B cell (primary cell): ENCODE results near the gene ZNF507. TPM values are rescaled to one million over a fixed set of nuclear protein-coding genes. Genes with fewer than 3 reads are reported as not detected.

Experiments
- ATAC-seq: fragments of 200-7000 bp; cut with Tn5 transposase; one replicate; pipeline ENCODE4 v1.10.0; 2021; ENCODE audit warnings: low read depth, mild to moderate bottlenecking, moderate number of reproducible peaks, moderate library complexity
- CTCF ChIA-PET: fragments of 350-600 bp; sonication (Branson Sonifier 250); formaldehyde crosslinking; loops from one replicate; lab custom pipeline; 2021; ENCODE audit warnings: antibody characterized with exemption, inconsistent platforms; lab: Charles Lee
- POLR2A ChIA-PET: fragments of 350-600 bp; sonication (Branson Sonifier 250); formaldehyde crosslinking; loops from one replicate; lab custom pipeline; 2021; ENCODE audit warnings: antibody characterized with exemption; lab: Charles Lee
- DNase-seq: peaks from one replicate; pipeline ENCODE4 v3.0.0; 2013
- H2AFZ ChIP-seq: 2 replicates; pipeline ENCODE4 v1.6.1; 2012; ENCODE audit warnings: mild to moderate bottlenecking, low read depth, low read length; ENCODE audit not compliant: insufficient read depth, poor library complexity, severe bottlenecking
- H3K27ac ChIP-seq, 2 donors: 1 replicate in 1 of 2; 2 replicates in 1 of 2; pipeline ENCODE4 v1.5.1; 2012 to 2013; ENCODE audit warnings: low read length in 2 of 2, mild to moderate bottlenecking in 2 of 2, moderate library complexity in 1 of 2
- H3K27me3 ChIP-seq, 4 experiments: fragments of 200-600 bp in 1 of 4; sonication (generic) in 1 of 4; replicated peaks in 1 of 4; 1 replicate in 2 of 4; 2 replicates in 2 of 4; pipeline versions ENCODE4 v1.6.1 to v1.7.0; 2013 to 2016; ENCODE audit warnings: low read length in 3 of 4, mild to moderate bottlenecking in 2 of 4, mixed read lengths in 1 of 4, moderate library complexity in 1 of 4; ENCODE audit not compliant: insufficient read depth in 4 of 4, control insufficient read depth in 3 of 4; ENCODE audit errors: control extremely low read depth in 1 of 4
- H3K36me3 ChIP-seq, 2 experiments: replicated peaks in 1 of 2; 1 replicate in 1 of 2; 2 replicates in 1 of 2; pipeline versions ENCODE4 v1.6.1 to v1.7.1; 2013; ENCODE audit warnings: low read length in 1 of 2; ENCODE audit not compliant: insufficient read depth in 2 of 2, control insufficient read depth in 1 of 2; ENCODE audit errors: control extremely low read depth in 1 of 2, extremely low read depth in 1 of 2
- H3K4me1 ChIP-seq, 2 donors: fragments of 200-600 bp in 1 of 2; sonication (generic) in 1 of 2; 1 replicate in 1 of 2; 2 replicates in 1 of 2; pipeline versions ENCODE4 v1.5.1 to v1.6.1; 2013 to 2017; ENCODE audit warnings: low read length in 2 of 2; ENCODE audit not compliant: control insufficient read depth in 2 of 2, insufficient read depth in 2 of 2
- H3K4me2 ChIP-seq: replicated peaks from 2 replicates; pipeline ENCODE3; 2012; ENCODE audit warnings: mild to moderate bottlenecking, low read depth, low read length; ENCODE audit not compliant: poor library complexity, severe bottlenecking
- H3K4me3 ChIP-seq, 5 experiments: fragments of 200-600 bp in 1 of 5; sonication (generic) in 1 of 5; 1 replicate in 3 of 5; 2 replicates in 2 of 5; pipeline versions ENCODE4 v1.5.1 to v1.7.0; 2011 to 2016; ENCODE audit warnings: low read length in 4 of 5, mild to moderate bottlenecking in 4 of 5, low read depth in 2 of 5, control low read depth in 1 of 5, moderate library complexity in 1 of 5; ENCODE audit not compliant: insufficient read depth in 1 of 5; ENCODE audit errors: control extremely low read depth in 1 of 5, extremely low read depth in 1 of 5
- H3K79me2 ChIP-seq: fragments of 200-600 bp; sonication (generic); one replicate; pipeline ENCODE4 v1.6.0; 2016; ENCODE audit warnings: low read length; ENCODE audit not compliant: control insufficient read depth, insufficient read depth
- H3K9ac ChIP-seq: fragments of 200-600 bp; sonication (generic); 2 replicates; pipeline ENCODE4 v1.6.1; 2017; ENCODE audit warnings: mild to moderate bottlenecking, low read length, moderate library complexity
- H3K9me3 ChIP-seq, 3 donors: one replicate each; pipeline versions ENCODE4 v1.6.1 to v1.7.1; 2013; ENCODE audit warnings: low read length in 2 of 3; ENCODE audit not compliant: control insufficient read depth in 2 of 3, insufficient read depth in 1 of 3; ENCODE audit errors: control extremely low read depth in 1 of 3
- H4K20me1 ChIP-seq: 2 replicates; pipeline ENCODE4 v1.6.0; 2012; ENCODE audit warnings: mild to moderate bottlenecking, low read length; ENCODE audit not compliant: insufficient read depth, control insufficient read depth, poor library complexity, severe bottlenecking
- H3K27ac Mint-ChIP-seq: one replicate; pipeline ENCODE4 v1.8.0; 2021; ENCODE audit warnings: mixed read lengths
- H3K27me3 Mint-ChIP-seq: one replicate; pipeline ENCODE4 v1.8.0; 2021; ENCODE audit warnings: mixed read lengths
- H3K4me1 Mint-ChIP-seq: one replicate; pipeline ENCODE4 v1.8.0; 2021; ENCODE audit warnings: mixed read lengths
- H3K4me3 Mint-ChIP-seq: one replicate; pipeline ENCODE4 v1.8.0; 2021; ENCODE audit warnings: mixed read lengths
- H3K9me3 Mint-ChIP-seq: one replicate; pipeline ENCODE4 v1.8.0; 2022; ENCODE audit warnings: mixed read lengths; ENCODE audit not compliant: insufficient read depth
- EZH2 ChIP-seq: IDR thresholded peaks from 2 replicates; pipeline ENCODE4 v1.6.1; 2012; ENCODE audit warnings: borderline replicate concordance, low read depth, mild to moderate bottlenecking, moderate library complexity, low read length; ENCODE audit not compliant: insufficient read depth, poor library complexity, severe bottlenecking
- WGBS: methylation state at CpG from one replicate; pipeline ENCODE4 v1.1.5; 2013; ENCODE audit warnings: missing lambda C conversion rate; ENCODE audit not compliant: insufficient coverage; 5-methylcytosine and 5-hydroxymethylcytosine counted together
- intact Hi-C: fragments of 100-400 bp; cut with micrococcal nuclease; formaldehyde crosslinking; loops from one replicate; pipeline ENCODE4 v1.10.0; 2022
- polyA plus RNA-seq: library from polyadenylated mRNA; depleted of rRNA; stranded (reverse); fragments of >200 nt; gene quantifications from 2 replicates; pipeline ENCODE4 v1.2.3, GENCODE V29; 2012
- total RNA-seq, 2 donors: library from RNA; stranded (reverse); fragments of 120-200 nt in 1 of 2; gene quantifications; 1 replicate in 1 of 2; 2 replicates in 1 of 2; pipeline versions ENCODE4 v1.2.3 to v1.2.4, GENCODE V29; 2013 to 2022
- TF ChIP-seq, protein P1 (sequence below): fragments of 200-600 bp; IDR thresholded peaks from one replicate; pipeline ENCODE4 v1.8.0; 2022; ENCODE audit warnings: antibody characterized with exemption, mild to moderate bottlenecking

ZNF507 gene
- total and polyA plus RNA-seq, 2 donors (not counting 1 experiment from before 2014, with no cell fraction given) = 13.6 to 38.6 TPM

DNA sequence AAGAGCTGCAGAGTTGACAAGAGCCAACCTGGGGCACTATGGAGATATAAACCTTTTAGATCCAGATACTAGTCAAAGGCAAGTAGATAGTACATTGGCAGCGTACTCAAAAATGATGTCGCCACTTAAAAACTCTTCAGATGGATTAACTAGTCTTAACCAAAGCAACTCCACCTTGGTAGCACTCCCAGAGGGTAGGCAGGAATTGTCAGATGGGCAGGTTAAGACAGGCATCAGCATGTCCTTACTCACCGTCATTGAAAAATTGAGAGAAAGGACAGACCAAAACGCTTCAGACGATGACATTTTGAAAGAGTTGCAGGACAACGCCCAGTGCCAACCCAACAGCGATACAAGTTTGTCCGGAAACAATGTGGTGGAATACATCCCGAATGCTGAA lies 8.9 kb downstream of the ZNF507 start:
- peaks cover 49% of the 10 kb centered on the region for H3K79me2 ChIP-seq
- no peak overlapping the region for H3K27ac ChIP-seq
- POLR2A ChIA-PET = no interaction called here
- H3K4me3 ChIP-seq = no peak overlapping the region
- peaks cover 50% of the 10 kb centered on the region for H3K4me1 Mint-ChIP-seq
- no peak overlapping the region for H3K27ac Mint-ChIP-seq
- H3K4me1 ChIP-seq = peaks cover 38 to 42% of the 10 kb centered on the region in 2 donors
- ATAC-seq = no peak
- 100% methylated on average over 9 of the region's 9 CpGs for WGBS
- intact Hi-C loops = no loop called here
- no peaks in the 10 kb centered on the region for H3K27me3 Mint-ChIP-seq
- TF ChIP-seq, protein P1, sequence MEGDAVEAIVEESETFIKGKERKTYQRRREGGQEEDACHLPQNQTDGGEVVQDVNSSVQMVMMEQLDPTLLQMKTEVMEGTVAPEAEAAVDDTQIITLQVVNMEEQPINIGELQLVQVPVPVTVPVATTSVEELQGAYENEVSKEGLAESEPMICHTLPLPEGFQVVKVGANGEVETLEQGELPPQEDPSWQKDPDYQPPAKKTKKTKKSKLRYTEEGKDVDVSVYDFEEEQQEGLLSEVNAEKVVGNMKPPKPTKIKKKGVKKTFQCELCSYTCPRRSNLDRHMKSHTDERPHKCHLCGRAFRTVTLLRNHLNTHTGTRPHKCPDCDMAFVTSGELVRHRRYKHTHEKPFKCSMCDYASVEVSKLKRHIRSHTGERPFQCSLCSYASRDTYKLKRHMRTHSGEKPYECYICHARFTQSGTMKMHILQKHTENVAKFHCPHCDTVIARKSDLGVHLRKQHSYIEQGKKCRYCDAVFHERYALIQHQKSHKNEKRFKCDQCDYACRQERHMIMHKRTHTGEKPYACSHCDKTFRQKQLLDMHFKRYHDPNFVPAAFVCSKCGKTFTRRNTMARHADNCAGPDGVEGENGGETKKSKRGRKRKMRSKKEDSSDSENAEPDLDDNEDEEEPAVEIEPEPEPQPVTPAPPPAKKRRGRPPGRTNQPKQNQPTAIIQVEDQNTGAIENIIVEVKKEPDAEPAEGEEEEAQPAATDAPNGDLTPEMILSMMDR = no peak
- TF ChIP-seq EZH2 = no peak
- no peak overlapping the region for H2AFZ ChIP-seq
- no peak overlapping the region for H3K4me2 ChIP-seq
- no peak overlapping the region for H3K9ac ChIP-seq
- peaks cover 65% of the 10 kb centered on the region for H4K20me1 ChIP-seq
- no peaks in the 10 kb centered on the region for H3K9me3 Mint-ChIP-seq
- H3K4me3 Mint-ChIP-seq = no peak overlapping the region
- DNase-seq = no peak
- H3K9me3 ChIP-seq = no peaks in the 10 kb centered on the region
- peaks cover 10 to 69% of the 10 kb centered on the region in 2 experiments for H3K36me3 ChIP-seq
- H3K27me3 ChIP-seq = no peaks in the 10 kb centered on the region
- CTCF ChIA-PET = no interaction called here

DNA sequence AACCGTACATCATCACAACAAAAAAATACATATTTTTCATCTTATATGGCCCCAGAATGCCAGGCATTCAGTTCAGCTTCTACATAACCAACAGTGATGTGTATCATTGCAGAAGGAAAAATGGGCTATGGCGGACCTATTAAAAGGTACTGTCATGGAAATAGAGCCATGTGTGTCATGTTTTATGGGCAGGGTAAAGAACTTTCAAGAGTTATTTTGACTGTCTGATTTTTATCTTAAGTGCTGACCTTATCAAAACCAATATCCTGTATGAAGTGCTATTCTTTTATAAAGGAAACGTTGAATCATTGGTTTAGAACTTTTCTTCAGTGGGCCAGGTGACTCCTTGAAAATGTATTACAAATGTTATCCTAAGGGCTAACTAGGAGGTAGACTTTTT lies 9.9 kb downstream of the ZNF507 start:
- ChIA-PET POLR2A (no interaction called here), CTCF (interaction anchor here (1.0 kb wide), 1 partner anchor 13 kb away, joined by 3 read pairs; no protein-coding TSS in a partner anchor)
- Histone ChIP-seq H4K20me1 (peaks cover 65% of the 10 kb centered on the region), H3K79me2 (peaks cover 49% of the 10 kb centered on the region), H3K9me3 (no peaks in the 10 kb centered on the region), H3K36me3 (peaks cover 14 to 69% of the 10 kb centered on the region in 2 experiments), H3K4me1 (peaks cover 34 to 40% of the 10 kb centered on the region in 2 donors), H3K27ac (no peak overlapping the region), H3K4me2 (no peak overlapping the region), H3K27me3 (no peaks in the 10 kb centered on the region), H2AFZ (no peak overlapping the region), H3K9ac (no peak overlapping the region), H3K4me3 (no peak overlapping the region)
- ATAC-seq = no peak
- intact Hi-C loops = no loop called here
- H3K27me3 Mint-ChIP-seq = no peaks in the 10 kb centered on the region
- peak overlapping the region; percentile 26 for H3K4me3 Mint-ChIP-seq
- TF ChIP-seq, protein P1 = no peak
- TF ChIP-seq EZH2 = no peak
- WGBS = no CpG with 5 or more reads among the region's 3 CpGs
- H3K4me1 Mint-ChIP-seq = peaks cover 46% of the 10 kb centered on the region
- no peaks in the 10 kb centered on the region for H3K9me3 Mint-ChIP-seq
- peak overlapping the region; percentile 10 for H3K27ac Mint-ChIP-seq
- DNase-seq = no peak
